ENCODE measurements around the gene ASCL3. TPM values are rescaled to one million over a fixed set of nuclear protein-coding genes. Genes with fewer than 3 reads are reported as not detected.
"Not testable (repeated sequence)": the region's sequence is repeated elsewhere in the genome, so short reads cannot be mapped to it uniquely, and the experiment has no call there.

ASCL3 gene
- total RNA-seq, 4 donors from 2014 or later = not detected

DNA sequence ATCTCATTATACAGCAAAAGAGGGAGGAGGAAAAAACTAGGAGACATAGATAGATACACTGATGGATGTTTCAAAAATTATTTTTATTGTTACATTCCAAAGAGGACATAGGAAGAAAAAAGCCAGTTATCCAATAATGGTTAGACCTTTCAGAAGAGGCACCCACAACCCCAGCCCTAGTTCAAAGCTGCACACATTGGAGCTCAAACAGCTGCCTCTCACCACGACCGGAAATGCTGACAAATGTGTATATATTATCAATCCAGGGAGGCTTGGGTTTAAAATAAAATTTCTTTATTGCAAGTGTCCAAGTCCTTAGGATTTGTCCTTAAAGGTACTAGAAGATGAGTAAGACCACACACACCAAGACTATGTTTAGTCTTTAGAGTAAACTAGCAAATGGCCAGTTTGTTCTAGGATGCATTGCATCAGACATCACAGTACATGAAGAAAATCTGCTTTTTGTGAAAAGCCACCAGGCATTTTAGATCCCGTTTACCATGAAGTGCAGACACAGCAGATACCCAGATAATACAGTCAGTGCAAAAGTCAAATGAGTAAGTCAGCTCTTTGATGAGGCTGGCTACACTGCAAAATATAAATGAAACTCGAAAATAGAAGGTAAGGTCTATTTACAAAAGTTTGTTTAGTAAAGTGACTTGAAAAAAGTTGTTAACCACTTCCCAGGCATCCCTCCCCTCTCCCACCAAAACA lies 4.6 kb upstream of the ASCL3 start:
- in situ Hi-C loops (cut with MboI; ENCODE audit: low pct_ligation_motif_present in 1 of 4, low pct_unique_long_range_greater_than_20kb in 1 of 4, low sequenced_read_pairs in 3 of 4) = no loop called here
- no peak for TF ChIP-seq POLR2AphosphoS5 (IDR thresholded peaks at IDR 0.05)
- no peak for TF ChIP-seq POLR2A (IDR thresholded peaks at IDR 0.05)
- TF ChIP-seq EP300 (IDR thresholded peaks at IDR 0.05; ENCODE audit: low read depth) = no peak
- TF ChIP-seq, protein P1, sequence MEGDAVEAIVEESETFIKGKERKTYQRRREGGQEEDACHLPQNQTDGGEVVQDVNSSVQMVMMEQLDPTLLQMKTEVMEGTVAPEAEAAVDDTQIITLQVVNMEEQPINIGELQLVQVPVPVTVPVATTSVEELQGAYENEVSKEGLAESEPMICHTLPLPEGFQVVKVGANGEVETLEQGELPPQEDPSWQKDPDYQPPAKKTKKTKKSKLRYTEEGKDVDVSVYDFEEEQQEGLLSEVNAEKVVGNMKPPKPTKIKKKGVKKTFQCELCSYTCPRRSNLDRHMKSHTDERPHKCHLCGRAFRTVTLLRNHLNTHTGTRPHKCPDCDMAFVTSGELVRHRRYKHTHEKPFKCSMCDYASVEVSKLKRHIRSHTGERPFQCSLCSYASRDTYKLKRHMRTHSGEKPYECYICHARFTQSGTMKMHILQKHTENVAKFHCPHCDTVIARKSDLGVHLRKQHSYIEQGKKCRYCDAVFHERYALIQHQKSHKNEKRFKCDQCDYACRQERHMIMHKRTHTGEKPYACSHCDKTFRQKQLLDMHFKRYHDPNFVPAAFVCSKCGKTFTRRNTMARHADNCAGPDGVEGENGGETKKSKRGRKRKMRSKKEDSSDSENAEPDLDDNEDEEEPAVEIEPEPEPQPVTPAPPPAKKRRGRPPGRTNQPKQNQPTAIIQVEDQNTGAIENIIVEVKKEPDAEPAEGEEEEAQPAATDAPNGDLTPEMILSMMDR (IDR thresholded peaks at IDR 0.05) = no peak
- no peak for DNase-seq
- WGBS, 2 donors (ENCODE audit: low coverage in 1 of 2) = 73 to 79% methylated on average over 3 to 4 of the region's 4 CpGs
- intact Hi-C loops (cut with DNase I; ENCODE audit: low total_unique reads) = no loop called here
- peaks cover 0 to 43% (median 12%) of the 10 kb centered on the region in 4 donors for H3K36me3 ChIP-seq
- no peaks in the 10 kb centered on the region for H3K4me1 ChIP-seq
- peak overlapping the region in 1 of 4 donors; percentile 9 for H3K27ac ChIP-seq
- no peaks in the 10 kb centered on the region for H3K9me3 ChIP-seq
- H3K27me3 ChIP-seq = no peaks in the 10 kb centered on the region
- no peak overlapping the region for H3K4me3 ChIP-seq

DNA sequence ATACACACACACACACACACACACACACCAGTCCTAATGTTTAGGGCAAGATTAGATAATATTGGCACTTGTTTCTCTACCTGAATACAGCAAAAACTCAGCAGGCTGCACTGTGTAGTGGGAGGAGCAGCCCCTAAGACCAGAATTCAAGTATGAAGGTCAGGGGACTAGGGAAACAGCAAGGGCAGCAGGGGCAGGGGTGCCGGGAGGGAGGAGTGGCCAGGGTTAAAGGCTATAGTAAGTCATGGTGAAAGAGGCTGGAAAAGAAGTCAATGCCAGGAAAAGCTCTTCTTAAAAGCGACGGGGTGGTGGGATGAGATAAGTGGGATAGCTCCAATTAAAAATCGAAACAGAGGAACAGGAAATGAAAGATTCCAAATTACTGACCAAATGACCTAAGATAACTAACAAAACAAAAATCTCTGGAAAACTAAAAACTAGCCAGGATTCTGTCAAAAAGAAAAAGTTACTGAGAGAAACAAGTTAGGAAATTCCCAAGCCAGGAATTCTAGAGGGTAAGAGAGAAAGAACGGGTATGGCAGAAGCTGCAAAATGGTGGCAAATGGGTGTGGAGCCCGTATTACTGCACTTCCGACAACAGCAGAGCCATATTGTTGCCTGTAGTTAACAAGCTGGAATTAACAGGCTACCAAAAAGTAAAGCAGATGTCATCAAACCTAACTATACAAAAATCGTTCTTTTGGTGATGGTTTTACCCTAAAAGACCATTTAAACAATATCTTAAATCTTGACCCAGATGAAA lies 1.3 kb downstream of the ASCL3 start:
- Histone ChIP-seq H3K36me3 (peaks cover 0 to 5% (median 0%) of the 10 kb centered on the region in 4 donors), H3K27me3 (no peaks in the 10 kb centered on the region), H3K4me1 (no peaks in the 10 kb centered on the region), H3K4me3 (no peak overlapping the region), H3K27ac (no peak overlapping the region), H3K9me3 (no peaks in the 10 kb centered on the region)
- 73 to 80% methylated on average over 7 to 8 of the region's 8 CpGs for WGBS, 2 donors (ENCODE audit: low coverage in 1 of 2)
- TF ChIP-seq EP300 (IDR thresholded peaks at IDR 0.05; ENCODE audit: low read depth) (no peak), POLR2AphosphoS5 (IDR thresholded peaks at IDR 0.05) (no peak), POLR2A (IDR thresholded peaks at IDR 0.05) (no peak)
- TF ChIP-seq, protein P1 (IDR thresholded peaks at IDR 0.05) = no peak
- in situ Hi-C loops (cut with MboI; ENCODE audit: low pct_ligation_motif_present in 1 of 4, low pct_unique_long_range_greater_than_20kb in 1 of 4, low sequenced_read_pairs in 3 of 4) = no loop called here
- DNase-seq = no peak
- intact Hi-C loops (cut with DNase I; ENCODE audit: low total_unique reads) = no loop called here

DNA sequence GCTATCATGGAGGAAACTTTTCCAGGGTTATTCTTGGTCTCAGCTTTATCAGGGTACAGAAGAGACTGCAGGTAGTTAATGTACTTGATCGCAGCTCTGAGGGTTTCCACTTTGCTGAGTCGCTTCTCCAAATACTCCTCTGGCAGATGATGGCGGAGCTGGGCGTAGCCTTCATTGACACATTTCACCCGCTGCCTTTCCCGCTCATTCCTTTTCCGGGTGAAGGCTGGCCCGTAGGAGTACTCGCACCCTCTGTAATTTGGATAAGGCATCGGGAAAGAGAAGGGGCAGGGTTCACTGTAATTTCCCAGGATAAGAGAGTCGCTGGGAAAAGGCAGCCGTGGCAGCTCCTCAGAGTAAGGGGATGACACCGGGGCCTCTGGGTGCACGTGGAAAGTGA lies 5.2 kb downstream of the ASCL3 start:
- H3K27ac ChIP-seq = no peak overlapping the region
- H3K4me1 ChIP-seq = no peaks in the 10 kb centered on the region
- no peak overlapping the region for H3K4me3 ChIP-seq
- no peaks in the 10 kb centered on the region for H3K9me3 ChIP-seq
- H3K27me3 ChIP-seq = no peaks in the 10 kb centered on the region
- no peak for DNase-seq
- intact Hi-C loops (cut with DNase I; ENCODE audit: low total_unique reads) (no loop called here), in situ Hi-C loops (cut with MboI; ENCODE audit: low pct_ligation_motif_present in 1 of 4, low pct_unique_long_range_greater_than_20kb in 1 of 4, low sequenced_read_pairs in 3 of 4) (no loop called here)
- no peaks in the 10 kb centered on the region for H3K36me3 ChIP-seq
- 88 to 93% methylated on average over 10 to 14 of the region's 14 CpGs for WGBS, 2 donors (ENCODE audit: low coverage in 1 of 2)
- no peak for TF ChIP-seq POLR2A (IDR thresholded peaks at IDR 0.05)
- TF ChIP-seq, protein P1 (IDR thresholded peaks at IDR 0.05) = no peak
- no peak for TF ChIP-seq EP300 (IDR thresholded peaks at IDR 0.05; ENCODE audit: low read depth)
- no peak for TF ChIP-seq POLR2AphosphoS5 (IDR thresholded peaks at IDR 0.05)

DNA sequence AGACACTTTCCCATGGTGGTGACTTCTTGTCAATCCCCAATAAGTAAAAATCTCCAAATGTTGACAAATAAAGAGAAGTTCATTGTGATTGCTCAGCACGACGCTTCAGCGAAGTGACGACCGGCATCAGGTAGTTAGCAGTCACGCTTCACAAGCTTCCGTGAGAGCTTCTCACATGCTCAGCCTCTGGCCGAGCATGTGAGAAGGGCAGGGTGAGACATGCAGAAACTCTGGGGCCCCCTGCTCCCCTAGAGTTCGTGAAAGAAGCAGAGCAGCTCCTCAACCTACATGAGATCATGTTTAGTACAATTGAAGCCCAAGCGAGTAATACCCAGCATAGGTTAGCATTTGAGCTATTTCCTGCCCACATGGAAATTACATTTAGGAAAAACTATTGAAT lies 5.7 kb downstream of the ASCL3 start:
- WGBS, 2 donors (ENCODE audit: low coverage in 1 of 2) = 81 to 91% methylated on average over 4 to 10 of the region's 10 CpGs
- H3K27ac ChIP-seq = no peak overlapping the region
- TF ChIP-seq POLR2AphosphoS5 (IDR thresholded peaks at IDR 0.05) (no peak), POLR2A (IDR thresholded peaks at IDR 0.05) (no peak)
- TF ChIP-seq, protein P1 (IDR thresholded peaks at IDR 0.05) = no peak
- H3K36me3 ChIP-seq = no peaks in the 10 kb centered on the region
- no peak overlapping the region for H3K4me3 ChIP-seq
- no peaks in the 10 kb centered on the region for H3K27me3 ChIP-seq
- H3K4me1 ChIP-seq = no peaks in the 10 kb centered on the region
- no peaks in the 10 kb centered on the region for H3K9me3 ChIP-seq
- intact Hi-C loops (cut with DNase I; ENCODE audit: low total_unique reads) (no loop called here), in situ Hi-C loops (cut with MboI; ENCODE audit: low pct_ligation_motif_present in 1 of 4, low pct_unique_long_range_greater_than_20kb in 1 of 4, low sequenced_read_pairs in 3 of 4) (no loop called here)
- no peak for DNase-seq

DNA sequence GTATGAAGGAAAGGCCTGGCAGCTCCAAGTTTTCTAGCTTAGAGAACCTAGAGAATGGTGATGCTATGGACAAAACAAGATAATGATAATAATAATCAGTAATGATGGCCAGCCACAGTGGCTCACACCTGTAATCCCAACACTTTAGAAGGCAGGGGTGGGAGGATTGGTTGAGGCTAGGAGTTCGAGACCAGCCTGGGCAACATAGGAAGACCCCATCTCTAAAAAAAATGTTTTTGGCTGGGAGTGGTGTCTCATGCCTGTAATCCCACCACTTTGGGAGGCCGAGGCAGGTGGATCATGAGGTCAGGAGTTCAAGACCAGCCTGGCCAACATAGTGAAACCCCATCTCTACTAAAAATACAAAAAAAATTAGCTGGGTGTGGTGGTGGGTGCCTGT lies 7.0 kb downstream of the ASCL3 start:
- DNase-seq; in situ Hi-C loops (cut with MboI; ENCODE audit: low pct_ligation_motif_present in 1 of 4, low pct_unique_long_range_greater_than_20kb in 1 of 4, low sequenced_read_pairs in 3 of 4): not testable (repeated sequence)
- WGBS, 2 donors (ENCODE audit: low coverage in 1 of 2) = 79 to 100% methylated on average over 1 to 2 of the region's 2 CpGs

More for the DNA sequence above, 7.0 kb downstream of the ASCL3 start:
- H3K27ac ChIP-seq; H3K9me3 ChIP-seq; intact Hi-C loops (cut with DNase I; ENCODE audit: low total_unique reads); H3K4me1 ChIP-seq; H3K27me3 ChIP-seq; H3K36me3 ChIP-seq; H3K4me3 ChIP-seq: not testable (repeated sequence)
